ENCODE results near the gene PATL2.
"Not testable (repeated sequence)": the region's sequence is repeated elsewhere in the genome, so short reads cannot be mapped to it uniquely, and the experiment has no call there.

Gene PATL2

GRCh38 chr15:44647036-44647435 is 64.1 kb downstream of the PATL2 start:
- no peak for DNase-seq (ENCODE audit: low read depth)

- no peak for DNase-seq (ENCODE audit: low read depth)
These were observed 64.7 kb downstream of the PATL2 start for GRCh38 chr15:44646460-44646859.

GRCh38 chr15:44641651-44642050 is 69.5 kb downstream of the PATL2 start:
- DNase-seq (ENCODE audit: low read depth), result no peak

GRCh38 chr15:44636976-44637375 is 74.1 kb downstream of the PATL2 start:
- DNase-seq (ENCODE audit: low read depth), result no peak

- no peak for DNase-seq (ENCODE audit: low read depth)
These were observed 77.5 kb downstream of the PATL2 start for GRCh38 chr15:44633603-44634002.

GRCh38 chr15:44625286-44625685 is 85.8 kb downstream of the PATL2 start:
- DNase-seq (ENCODE audit: low read depth), result not testable (repeated sequence)

- DNase-seq (ENCODE audit: low read depth), result no peak
These were observed 87.9 kb downstream of the PATL2 start for GRCh38 chr15:44623178-44623577.

- no peak for DNase-seq (ENCODE audit: low read depth)
These were observed 91.0 kb downstream of the PATL2 start for GRCh38 chr15:44620081-44620480.

- DNase-seq (ENCODE audit: low read depth), result no peak
These were observed 94.1 kb downstream of the PATL2 start for GRCh38 chr15:44616974-44617373.
